Measurements from ENCODE around the gene VASH2.
A peak's percentile ranks its signal among the peaks of the same experiment; 100 is the strongest.
"Not testable (repeated sequence)": the region's sequence is repeated elsewhere in the genome, so short reads cannot be mapped to it uniquely, and the experiment has no call there.

Gene VASH2

DNA sequence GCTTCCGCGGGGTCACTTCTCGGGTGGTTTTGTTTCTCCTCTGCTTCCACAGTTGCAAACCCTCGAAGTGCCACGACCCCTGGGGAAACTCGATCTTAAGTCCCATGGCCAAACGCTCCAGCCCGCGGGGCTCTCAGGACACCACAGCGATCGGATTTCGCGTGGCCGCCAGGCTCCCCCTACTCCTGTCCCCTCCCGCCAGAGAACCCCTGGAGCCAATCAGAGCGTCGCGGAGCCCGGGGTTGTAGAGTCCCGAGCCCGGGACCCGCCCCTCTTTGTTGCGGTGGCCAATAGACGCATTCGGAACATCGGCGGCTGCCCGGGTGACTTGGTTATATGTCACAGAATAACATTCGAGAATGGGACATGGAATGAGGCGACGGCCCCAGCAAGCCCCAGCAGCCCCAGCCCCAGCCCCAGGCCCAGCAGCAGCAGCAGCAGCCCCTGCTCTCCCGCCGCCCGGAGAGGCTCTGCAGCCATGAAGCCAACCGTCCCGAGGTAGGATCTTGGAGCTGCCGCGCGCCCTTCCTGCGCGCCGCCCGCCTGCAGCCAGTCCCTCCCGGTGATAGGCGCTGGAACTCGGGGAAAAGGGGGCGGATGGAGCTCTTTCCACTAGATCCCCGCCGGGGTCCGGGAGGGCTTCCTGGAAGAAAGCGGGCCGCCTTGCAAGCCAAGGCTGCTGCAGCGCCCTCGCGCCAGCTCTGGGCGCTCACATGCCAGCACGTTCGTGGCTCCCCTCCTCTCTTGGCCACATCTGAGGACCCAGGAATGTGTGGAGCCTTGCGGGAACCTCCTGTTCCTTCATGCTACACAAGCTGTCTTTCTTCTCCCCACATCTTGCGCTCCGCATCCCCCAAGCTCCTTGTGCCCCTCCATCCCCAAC is at the start of gene VASH2:
TSS of gene VASH2 (plus strand) at position 299 of the 883 bp plus-strand sequence. CDS start 1,002 bp downstream, outside the sequence.
- peak; percentile 11 to 23 for DNase-seq

DNA sequence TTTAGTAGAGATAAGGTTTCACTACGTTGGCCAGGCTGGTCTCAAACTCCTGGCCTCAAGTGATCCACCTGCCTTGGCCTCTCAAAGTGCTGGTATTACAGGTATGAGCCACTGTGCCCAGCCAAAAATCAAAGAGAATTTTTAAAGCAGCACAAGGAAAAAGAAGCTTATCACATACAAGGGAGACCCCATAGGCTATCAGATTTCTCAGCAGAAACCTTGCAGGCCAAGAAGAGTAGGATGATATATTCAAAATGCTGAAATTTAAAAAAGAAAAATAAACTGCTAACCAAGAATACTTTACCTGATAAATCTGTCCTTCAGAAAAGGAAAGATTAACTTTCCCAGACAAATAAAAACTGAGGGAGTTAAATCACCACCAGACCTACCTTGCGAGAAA is 49.1 kb upstream of the VASH2 start:
- DNase-seq: no peak

DNA sequence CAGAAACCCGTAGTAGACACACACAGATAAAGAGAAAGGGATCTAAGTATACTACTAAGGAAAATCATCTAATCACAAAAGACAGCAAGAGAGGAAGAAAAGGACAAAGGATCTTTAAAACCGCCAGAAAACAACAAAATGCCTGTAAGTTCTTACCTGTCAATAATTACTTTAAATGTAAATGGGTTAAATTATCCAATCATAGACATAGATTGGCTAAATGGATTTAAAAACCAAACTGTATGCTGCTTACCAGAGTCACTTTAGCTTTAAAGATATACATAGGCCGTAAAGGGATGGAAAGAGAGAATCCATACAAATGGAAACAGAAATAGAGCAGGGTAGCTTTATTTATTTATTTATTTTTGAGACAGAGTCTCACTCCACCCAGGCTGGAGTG is 48.3 kb upstream of the VASH2 start:
- no peak for DNase-seq

DNA sequence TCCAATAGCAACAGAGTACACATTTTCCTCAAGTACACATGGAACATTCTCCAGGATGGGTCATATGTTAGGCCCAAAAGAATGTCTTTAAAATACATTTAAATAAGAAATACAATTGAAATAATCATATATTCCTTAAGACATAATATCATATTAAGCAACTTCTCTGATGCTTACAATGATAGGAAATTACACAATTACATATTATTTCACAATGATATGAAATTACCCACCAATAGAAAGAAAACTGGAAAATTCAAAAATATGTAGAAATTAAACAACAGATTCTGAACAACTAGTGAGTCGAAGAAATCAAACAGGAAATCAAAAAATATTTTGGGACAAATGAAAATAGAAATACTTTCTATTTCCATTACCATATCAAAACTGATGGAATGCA is 46.7 kb upstream of the VASH2 start:
- no peak for DNase-seq

DNA sequence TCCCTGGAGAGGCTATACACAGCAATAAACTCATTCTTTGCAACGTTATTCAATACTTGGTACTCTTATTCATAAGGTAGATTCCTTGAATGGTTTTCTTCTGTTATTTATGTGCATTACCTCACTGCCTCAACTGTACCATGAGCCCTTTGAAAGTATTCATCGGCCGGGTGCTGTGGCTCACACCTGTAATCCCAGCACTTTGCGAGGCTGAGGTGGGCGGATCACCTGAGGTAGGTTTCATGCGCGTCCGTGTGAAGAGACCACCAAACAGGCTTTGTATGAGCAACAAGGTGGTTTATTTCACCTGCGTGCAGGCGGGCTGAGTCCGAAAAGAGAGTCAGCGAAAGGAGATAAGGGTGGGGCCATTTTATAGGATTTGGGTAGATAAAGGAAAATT is 42.3 kb upstream of the VASH2 start:
- DNase-seq: not testable (repeated sequence)

DNA sequence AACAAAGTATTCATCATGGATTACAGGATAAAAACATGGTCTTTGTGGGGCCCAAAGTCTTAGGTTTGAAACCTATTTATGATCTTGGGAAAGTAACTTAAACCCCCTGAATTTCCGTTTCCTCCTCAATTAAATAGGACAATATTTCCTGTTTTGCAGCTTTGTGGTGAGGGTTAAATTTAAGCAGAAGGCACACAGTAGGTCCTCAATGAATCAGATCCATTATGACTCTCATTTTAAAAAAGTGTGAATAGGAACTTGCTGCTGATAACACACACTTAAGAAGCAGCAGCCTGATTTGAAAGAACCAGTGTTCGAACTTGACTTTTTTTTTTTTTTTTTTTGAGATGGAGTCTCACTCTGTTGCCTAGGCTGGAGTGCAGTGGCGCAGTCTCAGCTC is 41.4 kb upstream of the VASH2 start:
- no peak for DNase-seq

DNA sequence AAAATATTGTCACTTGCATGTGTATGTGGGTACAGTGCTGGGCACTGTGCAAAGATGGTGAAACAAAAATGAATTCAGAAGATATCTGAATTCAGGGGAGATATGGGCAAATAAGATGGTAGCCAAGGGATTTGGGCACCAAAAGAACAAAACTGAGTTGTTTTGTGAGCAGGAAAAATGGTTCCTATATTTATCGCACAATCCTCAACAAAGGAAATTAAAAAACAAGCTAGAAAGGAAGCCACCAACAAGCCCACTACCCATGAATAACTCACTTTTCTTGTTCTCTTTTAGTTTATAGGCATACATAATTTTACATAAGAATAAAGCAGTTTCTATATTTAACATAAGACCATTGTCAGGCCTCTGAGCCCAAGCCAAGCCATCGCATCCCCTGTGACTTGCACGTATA is 40.7 kb upstream of the VASH2 start:
- no peak for DNase-seq

DNA sequence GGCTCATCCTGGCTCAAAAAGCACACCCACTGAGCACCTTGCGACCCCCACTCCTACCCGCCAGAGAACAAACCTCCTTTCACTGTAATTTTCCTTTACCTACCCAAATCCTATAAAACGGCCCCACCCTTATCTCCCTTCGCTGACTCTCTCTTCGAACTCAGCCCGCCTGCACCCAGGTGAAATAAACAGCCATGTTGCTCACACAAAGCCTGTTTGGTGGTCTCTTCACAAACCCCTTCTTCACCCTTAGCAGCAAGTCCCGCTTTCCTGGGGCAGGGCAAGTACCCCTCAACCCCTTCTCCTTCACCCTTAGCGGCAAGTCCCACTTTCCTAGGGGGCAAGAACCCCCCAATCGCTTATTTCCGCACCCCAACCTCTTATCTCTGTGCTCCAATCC is 40.1 kb upstream of the VASH2 start:
- DNase-seq: not testable (repeated sequence)

DNA sequence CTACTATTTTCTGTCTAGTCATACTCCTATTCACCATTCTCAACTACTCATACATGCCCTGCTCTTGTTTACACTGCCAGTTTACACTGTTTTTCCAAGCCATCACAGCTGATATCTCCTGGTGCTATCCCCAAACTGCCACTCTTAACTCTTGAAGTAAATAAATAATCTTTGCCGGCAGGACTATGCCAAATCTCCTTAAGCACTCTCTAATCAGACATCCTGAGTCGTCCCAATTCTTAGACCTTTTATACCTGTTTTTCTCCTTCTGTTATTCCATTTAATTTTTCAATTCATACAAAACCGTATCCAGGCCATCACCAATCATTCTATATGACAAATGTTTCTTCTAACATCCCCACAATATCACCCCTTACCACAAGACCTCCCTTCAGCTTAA is 36.7 kb upstream of the VASH2 start:
- DNase-seq: not testable (repeated sequence)

DNA sequence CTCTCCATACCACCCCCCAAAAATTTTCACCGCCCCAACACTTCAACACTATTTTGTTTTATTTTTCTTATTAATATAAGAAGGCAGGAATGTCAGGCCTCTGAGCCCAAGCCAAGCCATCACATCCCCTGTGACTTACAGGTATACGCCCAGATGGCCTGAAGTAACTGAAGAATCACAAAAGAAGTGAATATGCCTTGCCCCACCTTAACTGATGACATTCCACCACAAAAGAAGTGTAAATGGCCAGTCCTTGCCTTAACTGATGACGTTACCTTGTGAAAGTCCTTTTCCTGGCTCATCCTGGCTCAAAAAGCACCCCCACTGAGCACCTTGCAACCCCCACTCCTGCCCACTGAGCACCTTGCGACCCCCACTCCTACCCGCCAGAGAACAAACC is 36.2 kb upstream of the VASH2 start:
- not testable (repeated sequence) for DNase-seq

DNA sequence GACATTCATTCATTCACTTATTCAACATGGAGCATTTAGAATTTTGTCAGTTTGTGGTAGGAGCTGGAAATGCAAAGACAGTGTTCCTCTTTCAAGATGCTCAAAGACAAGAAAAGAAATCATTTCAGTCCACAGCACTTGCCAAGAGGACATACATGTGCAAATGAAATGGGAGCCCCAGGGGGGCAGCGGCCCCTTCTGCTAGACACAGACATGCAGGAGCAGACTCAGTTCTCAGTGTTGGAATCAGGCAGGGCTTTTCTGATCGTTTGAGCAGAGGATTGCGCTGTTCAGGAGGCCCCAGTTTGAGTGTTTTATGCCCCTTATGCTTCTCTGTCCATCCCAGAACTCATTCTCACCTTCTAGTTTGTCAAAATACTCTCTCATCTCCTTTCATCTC is 35.6 kb upstream of the VASH2 start:
- no peak for DNase-seq

DNA sequence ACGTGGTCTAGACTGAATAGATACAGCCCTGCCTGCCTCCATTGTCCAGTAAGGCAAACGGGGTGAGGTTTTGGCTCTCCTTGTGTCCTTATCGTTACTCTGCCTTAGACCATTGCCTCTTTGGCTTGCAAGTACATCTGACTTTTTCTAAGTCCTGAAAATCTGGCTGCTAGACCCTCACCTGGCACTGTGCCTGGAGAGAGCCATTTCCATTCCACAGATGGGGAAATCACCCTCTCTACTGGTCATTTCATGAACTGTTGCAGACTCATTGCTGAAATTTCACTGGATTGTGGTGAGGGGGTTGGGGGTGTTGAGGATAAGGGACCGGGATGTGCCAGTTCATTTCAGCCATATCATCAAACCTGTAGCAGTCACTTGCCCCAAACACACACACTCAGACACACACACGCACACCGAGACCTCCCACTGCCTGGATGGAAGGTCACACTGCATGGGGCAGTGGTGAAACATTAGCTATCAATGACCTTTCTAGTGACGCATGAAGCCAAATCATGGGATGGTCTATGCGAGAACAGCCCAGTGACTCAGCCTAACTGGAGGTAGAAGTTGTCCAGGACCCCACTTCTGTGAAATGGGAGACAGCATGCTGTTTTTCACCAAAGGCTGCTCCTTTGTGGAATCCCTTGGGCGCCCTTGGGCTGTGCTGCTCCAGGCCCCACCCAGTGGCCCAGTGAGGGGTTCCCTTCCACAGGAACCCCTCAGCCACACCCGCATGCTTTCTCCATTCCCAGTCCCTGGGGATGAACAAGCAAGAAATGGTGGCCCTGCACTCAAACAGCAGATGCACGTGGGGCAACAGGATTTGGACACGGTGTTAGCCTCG is 34.9 kb upstream of the VASH2 start:
- DNase-seq: peak in 1 of 2 experiments; percentile 11

DNA sequence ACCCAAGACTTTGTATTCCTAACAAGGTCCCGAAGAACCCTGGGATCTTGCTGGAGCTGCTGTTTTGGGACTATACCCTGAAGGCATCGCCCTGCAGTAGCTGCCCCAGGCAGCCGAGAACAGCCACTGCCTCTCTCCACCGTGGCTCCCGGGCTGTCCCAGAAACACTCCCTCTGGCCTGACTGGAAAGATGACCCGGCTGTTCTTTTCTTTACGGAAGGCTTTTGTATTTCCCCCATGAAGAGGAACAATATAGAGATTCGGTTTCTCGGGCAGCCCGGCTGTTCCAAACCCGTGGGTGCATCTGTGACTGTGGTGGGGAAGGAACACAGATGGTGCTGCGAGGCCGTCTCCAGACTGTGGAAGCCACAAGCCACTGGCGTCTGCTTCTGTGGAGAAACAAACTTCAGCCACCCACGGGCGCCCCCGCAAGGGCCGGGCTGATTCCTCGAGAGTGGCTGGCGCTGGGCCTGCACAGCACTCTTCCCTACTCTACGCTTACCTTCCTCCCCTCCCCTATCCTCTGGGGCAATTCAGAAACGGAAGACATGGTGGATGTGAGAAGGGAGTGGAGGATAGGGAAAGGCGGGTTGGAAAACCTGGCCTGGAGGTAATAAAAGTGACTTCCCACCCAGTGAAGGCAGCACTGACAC is 33.7 kb upstream of the VASH2 start:
- DNase-seq: no peak

DNA sequence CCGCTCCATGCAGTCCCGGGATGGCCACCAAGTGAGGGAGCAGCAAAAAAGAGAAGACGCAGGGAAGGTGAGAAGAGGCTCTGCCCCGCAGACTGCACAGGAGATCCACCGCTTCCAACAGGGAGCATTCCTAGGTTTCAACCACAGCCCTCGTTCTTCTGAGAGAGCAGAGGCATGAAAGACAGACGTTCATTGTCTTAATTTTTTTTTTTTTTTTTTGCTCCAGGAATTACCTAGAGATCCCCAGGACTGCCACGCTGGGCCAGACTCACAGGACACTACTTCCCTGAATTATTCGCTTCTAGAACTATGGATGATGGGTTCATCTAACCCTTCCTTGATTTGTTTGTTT is 33.2 kb upstream of the VASH2 start:
- DNase-seq: no peak

DNA sequence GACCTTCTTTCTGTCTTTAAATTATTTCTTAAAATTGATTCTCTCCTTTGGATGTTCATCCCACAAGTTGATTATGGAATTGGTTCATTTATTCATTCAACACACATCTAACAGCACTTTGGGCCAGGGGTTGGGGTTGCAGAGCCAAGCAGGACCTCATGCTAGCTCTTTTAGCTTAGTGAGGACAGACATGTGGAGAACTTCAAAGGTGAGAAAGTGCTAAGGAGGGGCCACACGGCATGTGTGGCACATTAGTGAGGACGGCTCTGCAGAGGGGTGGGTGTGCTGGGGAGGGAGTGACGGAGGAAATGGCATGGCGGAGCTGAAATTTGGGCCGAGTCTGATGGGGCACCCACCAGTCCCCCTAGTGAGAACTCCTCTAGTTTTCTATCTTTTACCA is 32.5 kb upstream of the VASH2 start:
- no peak for DNase-seq

DNA sequence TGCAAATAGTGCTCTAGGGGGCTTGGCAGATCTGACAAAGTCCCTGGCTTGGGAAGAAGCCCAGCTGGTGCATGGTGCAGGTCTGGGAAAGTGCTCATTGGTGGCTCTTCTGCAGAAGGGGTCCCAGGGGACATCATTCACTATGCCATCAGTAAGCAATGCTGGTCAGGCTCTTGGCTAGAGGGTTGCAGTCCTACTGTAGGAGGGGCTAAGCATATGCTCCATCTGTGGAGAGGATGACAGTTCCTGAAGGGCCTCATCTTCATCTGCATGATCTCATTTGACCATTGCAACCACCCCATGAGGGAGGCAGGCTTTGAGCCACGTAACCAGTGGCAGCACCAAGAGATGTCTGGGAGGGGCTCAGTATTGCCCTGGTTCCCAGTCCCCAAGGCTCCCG is 31.5 kb upstream of the VASH2 start:
- no peak for DNase-seq

DNA sequence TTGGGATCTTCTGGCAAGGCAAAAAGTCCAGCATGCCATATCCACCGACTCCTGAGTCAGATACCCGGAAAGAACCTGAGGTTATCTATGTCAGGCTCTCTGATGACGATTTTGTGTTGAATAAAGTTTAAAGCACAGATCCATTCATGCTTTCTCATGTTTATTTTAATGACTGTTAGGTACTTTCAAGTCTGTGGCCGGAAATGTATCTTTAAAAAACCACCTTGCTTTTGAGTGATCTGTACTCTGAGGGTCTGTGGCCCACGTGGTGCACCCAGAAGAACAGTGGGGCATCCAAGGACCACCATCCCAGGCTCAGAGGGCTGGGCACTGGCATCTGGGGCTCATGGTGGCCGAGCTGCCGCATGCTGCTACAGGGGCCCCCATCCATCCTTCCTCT is 30.1 kb upstream of the VASH2 start:
- no peak for DNase-seq

DNA sequence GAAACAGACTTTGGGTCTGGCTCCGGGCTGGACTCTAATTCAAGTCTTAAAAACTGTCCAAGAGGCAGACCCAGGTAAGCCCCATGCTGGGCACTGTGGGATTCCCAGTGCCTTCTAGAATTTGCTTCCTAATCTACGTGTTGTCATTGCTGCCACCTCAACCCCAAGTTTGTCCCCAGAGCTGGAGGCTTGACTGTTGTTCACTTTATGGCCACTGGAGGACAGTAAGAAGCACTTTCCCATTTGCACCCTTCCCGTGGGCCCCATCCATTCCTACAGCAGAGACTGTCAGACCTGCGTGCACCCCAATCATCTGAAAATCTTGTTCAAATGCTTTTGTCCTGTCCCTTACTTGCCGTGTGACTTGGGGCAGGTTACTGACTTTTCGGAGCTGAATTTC is 29.4 kb upstream of the VASH2 start:
- peak in 1 of 2 experiments; percentile 12 for DNase-seq

DNA sequence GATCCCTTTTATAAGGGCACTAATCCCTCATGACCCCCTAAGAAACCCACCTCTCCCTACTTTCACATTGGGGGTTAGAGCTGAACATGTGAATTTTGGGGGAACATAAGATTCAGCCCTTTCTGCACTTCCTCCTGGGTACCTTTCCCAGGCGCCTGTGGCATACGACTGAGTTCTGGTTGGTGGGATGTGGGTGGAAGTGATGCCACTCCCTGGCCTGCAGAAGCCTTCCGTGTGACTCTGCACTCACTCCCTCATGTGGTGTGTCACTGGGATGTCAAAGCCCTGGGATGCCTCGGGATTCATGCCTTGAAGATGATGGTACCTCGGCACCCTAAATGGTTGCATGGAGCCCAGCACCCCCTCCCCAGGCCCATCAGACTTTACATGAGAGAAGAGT is 28.3 kb upstream of the VASH2 start:
- no peak for DNase-seq

DNA sequence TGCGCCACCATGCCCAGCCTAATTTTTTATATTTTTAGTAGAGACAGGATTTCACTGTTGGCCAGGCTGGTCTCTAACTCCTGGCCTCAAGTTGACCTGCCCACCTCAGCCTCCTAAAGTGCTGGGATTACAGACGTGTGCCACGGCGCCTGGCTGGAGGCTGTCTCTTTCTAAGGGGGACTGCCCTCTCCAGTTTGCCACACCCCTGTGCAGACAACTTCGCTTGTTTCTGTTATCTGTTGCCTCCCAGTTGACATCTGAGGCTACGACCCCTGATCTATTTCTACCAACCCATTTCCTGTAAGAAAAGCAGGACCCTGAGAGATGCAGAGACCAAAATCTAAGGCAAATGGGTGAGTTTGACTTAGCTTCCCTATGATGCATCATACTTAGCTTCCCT is 24.0 kb upstream of the VASH2 start:
- no peak for DNase-seq

DNA sequence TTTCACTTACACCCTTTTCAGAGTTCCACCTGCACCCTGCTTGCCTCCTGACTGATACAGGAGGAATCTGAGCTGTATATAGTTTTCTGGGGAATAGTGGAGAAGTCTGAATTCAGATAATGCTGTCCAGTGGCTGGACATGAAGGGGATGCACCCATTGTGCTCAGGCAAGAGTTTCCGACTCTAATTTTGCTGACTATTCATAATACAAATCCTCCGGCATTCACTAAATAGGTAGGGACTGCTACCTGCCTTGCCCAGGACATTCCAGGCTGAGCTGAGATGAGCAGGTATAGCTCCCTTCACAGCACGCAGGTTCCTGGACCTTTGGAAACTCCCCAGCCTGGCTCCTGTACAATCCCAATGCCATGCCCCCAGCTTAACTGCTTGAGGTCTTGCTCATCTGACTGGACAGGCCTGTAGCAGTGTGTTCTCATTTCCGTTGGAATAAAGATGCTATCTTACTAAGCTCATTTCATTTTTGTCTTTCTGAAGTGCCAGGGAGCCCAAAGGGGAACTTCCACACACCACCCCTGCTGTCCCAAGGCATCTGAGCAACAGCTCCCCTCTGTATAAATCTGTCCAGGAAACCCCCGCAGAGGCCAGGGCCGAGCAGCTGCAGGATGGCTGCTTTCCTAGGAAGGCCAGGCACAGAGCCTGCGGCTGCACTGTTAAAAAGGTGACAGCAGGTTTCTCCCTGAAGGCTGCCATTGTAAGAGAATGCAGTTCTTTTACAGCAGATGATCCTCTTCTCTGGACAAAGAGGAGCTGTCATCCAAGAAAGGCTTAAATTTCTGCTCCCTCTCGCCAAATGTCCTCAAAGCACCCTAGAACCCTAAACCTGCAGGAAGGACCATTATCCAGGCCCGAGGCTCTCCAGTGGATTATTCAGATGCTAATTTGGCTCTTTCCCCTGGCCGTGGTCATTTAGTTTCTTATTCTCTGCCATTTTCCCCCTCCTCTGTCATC is 21.7 kb upstream of the VASH2 start:
- DNase-seq: no peak

DNA sequence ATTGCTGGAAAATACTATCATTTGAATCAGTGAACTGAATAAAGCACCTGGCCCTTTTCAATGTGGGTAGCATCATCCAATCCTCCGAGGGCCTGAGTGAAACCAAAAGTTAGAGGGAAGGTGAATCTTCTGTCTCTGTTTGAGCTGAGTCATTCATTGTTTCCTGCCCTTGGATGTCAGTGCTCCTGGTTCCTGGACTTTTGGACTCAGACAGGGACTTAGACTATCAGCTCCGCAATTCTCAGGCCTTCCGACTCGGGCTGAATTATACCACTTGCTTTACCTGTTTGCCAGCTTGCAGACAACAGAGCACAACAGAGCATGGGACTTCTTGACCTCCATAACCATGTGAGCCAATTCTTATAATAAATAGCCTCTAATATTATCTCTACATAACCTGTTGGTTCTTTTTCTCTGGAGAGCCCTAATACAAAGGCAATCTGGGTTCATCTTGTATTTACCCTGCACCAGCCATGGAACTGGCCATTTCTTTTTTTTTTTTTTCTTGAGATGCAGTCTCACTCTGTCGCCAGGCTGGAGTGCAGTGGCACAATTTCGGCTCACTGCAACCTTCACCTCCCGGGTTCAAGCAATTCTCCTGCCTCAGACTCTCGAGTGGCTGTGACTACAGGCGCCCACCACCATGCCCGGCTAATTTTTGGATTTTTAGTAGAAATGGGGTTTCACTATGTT is 19.2 kb upstream of the VASH2 start:
- no peak for DNase-seq

Measured in AML-193 (cell line).